ENCODE measurements around the gene NRDC.

The NRDC gene

GRCh38 chr1:51912881-51913280 is 34.4 kb upstream of the NRDC start:
- no peak overlapping the region for H3K27ac ChIP-seq (ENCODE audit: low read length)
- no peaks in the 10 kb centered on the region for H3K9me3 ChIP-seq (ENCODE audit: control insufficient read depth in 2 of 2, low read length in 2 of 2)
- peaks cover 10 to 16% of the 10 kb centered on the region in 2 donors for H3K27me3 ChIP-seq (ENCODE audit: control insufficient read depth in 1 of 2, insufficient read depth in 2 of 2, low read length in 2 of 2)
- no peaks in the 10 kb centered on the region for H3K36me3 ChIP-seq (ENCODE audit: control insufficient read depth in 2 of 2, insufficient read depth in 2 of 2, low read length in 2 of 2)
- no peak overlapping the region for H3K9ac ChIP-seq (ENCODE audit: low read length in 2 of 2)
- H3K4me1 ChIP-seq (ENCODE audit: control insufficient read depth, insufficient read depth, low read length): no peaks in the 10 kb centered on the region
- no peak overlapping the region for H3K4me3 ChIP-seq (ENCODE audit: low read length in 2 of 2)

GRCh38 chr1:51910221-51911000 is 31.9 kb upstream of the NRDC start:
- H3K4me1 ChIP-seq (ENCODE audit: control insufficient read depth, insufficient read depth, low read length): no peaks in the 10 kb centered on the region
- H3K27ac ChIP-seq (ENCODE audit: low read length): no peak overlapping the region
- H3K9me3 ChIP-seq (ENCODE audit: control insufficient read depth in 2 of 2, low read length in 2 of 2): no peaks in the 10 kb centered on the region
- no peaks in the 10 kb centered on the region for H3K36me3 ChIP-seq (ENCODE audit: control insufficient read depth in 2 of 2, insufficient read depth in 2 of 2, low read length in 2 of 2)
- H3K27me3 ChIP-seq (ENCODE audit: control insufficient read depth in 1 of 2, insufficient read depth in 2 of 2, low read length in 2 of 2): peaks cover 18 to 25% of the 10 kb centered on the region in 2 donors
- H3K4me3 ChIP-seq (ENCODE audit: low read length in 2 of 2): no peak overlapping the region
- no peak overlapping the region for H3K9ac ChIP-seq (ENCODE audit: low read length in 2 of 2)

GRCh38 chr1:51908499-51908898 is 30.0 kb upstream of the NRDC start:
- H3K9ac ChIP-seq (ENCODE audit: low read length in 2 of 2): no peak overlapping the region
- no peaks in the 10 kb centered on the region for H3K9me3 ChIP-seq (ENCODE audit: control insufficient read depth in 2 of 2, low read length in 2 of 2)
- H3K27me3 ChIP-seq (ENCODE audit: control insufficient read depth in 1 of 2, insufficient read depth in 2 of 2, low read length in 2 of 2): peaks cover 18 to 26% of the 10 kb centered on the region in 2 donors
- H3K36me3 ChIP-seq (ENCODE audit: control insufficient read depth in 2 of 2, insufficient read depth in 2 of 2, low read length in 2 of 2): no peaks in the 10 kb centered on the region
- H3K4me1 ChIP-seq (ENCODE audit: control insufficient read depth, insufficient read depth, low read length): no peaks in the 10 kb centered on the region
- no peak overlapping the region for H3K4me3 ChIP-seq (ENCODE audit: low read length in 2 of 2)
- no peak overlapping the region for H3K27ac ChIP-seq (ENCODE audit: low read length)

- no peak overlapping the region for H3K9ac ChIP-seq (ENCODE audit: low read length in 2 of 2)
- no peaks in the 10 kb centered on the region for H3K36me3 ChIP-seq (ENCODE audit: control insufficient read depth in 2 of 2, insufficient read depth in 2 of 2, low read length in 2 of 2)
- no peaks in the 10 kb centered on the region for H3K9me3 ChIP-seq (ENCODE audit: control insufficient read depth in 2 of 2, low read length in 2 of 2)
- H3K4me3 ChIP-seq (ENCODE audit: low read length in 2 of 2): no peak overlapping the region
- no peaks in the 10 kb centered on the region for H3K4me1 ChIP-seq (ENCODE audit: control insufficient read depth, insufficient read depth, low read length)
- H3K27ac ChIP-seq (ENCODE audit: low read length): no peak overlapping the region
- H3K27me3 ChIP-seq (ENCODE audit: control insufficient read depth in 1 of 2, insufficient read depth in 2 of 2, low read length in 2 of 2): peaks cover 24 to 26% of the 10 kb centered on the region in 2 donors
Measured at GRCh38 chr1:51907079-51907702, 28.7 kb upstream of the NRDC start.

GRCh38 chr1:51906306-51907078 is 28.0 kb upstream of the NRDC start:
- Histone ChIP-seq H3K27me3 (ENCODE audit: control insufficient read depth in 1 of 2, insufficient read depth in 2 of 2, low read length in 2 of 2) (peaks cover 23 to 26% of the 10 kb centered on the region in 2 donors), H3K9me3 (ENCODE audit: control insufficient read depth in 2 of 2, low read length in 2 of 2) (no peaks in the 10 kb centered on the region), H3K4me3 (ENCODE audit: low read length in 2 of 2) (no peak overlapping the region), H3K4me1 (ENCODE audit: control insufficient read depth, insufficient read depth, low read length) (no peaks in the 10 kb centered on the region), H3K36me3 (ENCODE audit: control insufficient read depth in 2 of 2, insufficient read depth in 2 of 2, low read length in 2 of 2) (no peaks in the 10 kb centered on the region), H3K27ac (ENCODE audit: low read length) (no peak overlapping the region), H3K9ac (ENCODE audit: low read length in 2 of 2) (no peak overlapping the region)

- Histone ChIP-seq H3K27me3 (ENCODE audit: control insufficient read depth in 1 of 2, insufficient read depth in 2 of 2, low read length in 2 of 2) (peaks cover 14 to 24% of the 10 kb centered on the region in 2 donors), H3K4me3 (ENCODE audit: low read length in 2 of 2) (no peak overlapping the region), H3K9me3 (ENCODE audit: control insufficient read depth in 2 of 2, low read length in 2 of 2) (no peaks in the 10 kb centered on the region), H3K36me3 (ENCODE audit: control insufficient read depth in 2 of 2, insufficient read depth in 2 of 2, low read length in 2 of 2) (no peaks in the 10 kb centered on the region), H3K4me1 (ENCODE audit: control insufficient read depth, insufficient read depth, low read length) (no peaks in the 10 kb centered on the region), H3K27ac (ENCODE audit: low read length) (no peak overlapping the region), H3K9ac (ENCODE audit: low read length in 2 of 2) (no peak overlapping the region)
Measured at GRCh38 chr1:51902456-51902855, 23.9 kb upstream of the NRDC start.

GRCh38 chr1:51901151-51901550 is 22.6 kb upstream of the NRDC start:
- Histone ChIP-seq H3K4me3 (ENCODE audit: low read length in 2 of 2) (no peak overlapping the region), H3K4me1 (ENCODE audit: control insufficient read depth, insufficient read depth, low read length) (no peaks in the 10 kb centered on the region), H3K36me3 (ENCODE audit: control insufficient read depth in 2 of 2, insufficient read depth in 2 of 2, low read length in 2 of 2) (no peaks in the 10 kb centered on the region), H3K27me3 (ENCODE audit: control insufficient read depth in 1 of 2, insufficient read depth in 2 of 2, low read length in 2 of 2) (peaks cover 11 to 23% of the 10 kb centered on the region in 2 donors), H3K9me3 (ENCODE audit: control insufficient read depth in 2 of 2, low read length in 2 of 2) (no peaks in the 10 kb centered on the region), H3K9ac (ENCODE audit: low read length in 2 of 2) (no peak overlapping the region), H3K27ac (ENCODE audit: low read length) (no peak overlapping the region)

GRCh38 chr1:51899022-51899421 is 20.5 kb upstream of the NRDC start:
- H3K27ac ChIP-seq (ENCODE audit: low read length): no peak overlapping the region
- peaks cover 7 to 23% of the 10 kb centered on the region in 2 donors for H3K27me3 ChIP-seq (ENCODE audit: control insufficient read depth in 1 of 2, insufficient read depth in 2 of 2, low read length in 2 of 2)
- no peak overlapping the region for H3K4me3 ChIP-seq (ENCODE audit: low read length in 2 of 2)
- H3K9me3 ChIP-seq (ENCODE audit: control insufficient read depth in 2 of 2, low read length in 2 of 2): no peaks in the 10 kb centered on the region
- H3K36me3 ChIP-seq (ENCODE audit: control insufficient read depth in 2 of 2, insufficient read depth in 2 of 2, low read length in 2 of 2): no peaks in the 10 kb centered on the region
- no peaks in the 10 kb centered on the region for H3K4me1 ChIP-seq (ENCODE audit: control insufficient read depth, insufficient read depth, low read length)
- H3K9ac ChIP-seq (ENCODE audit: low read length in 2 of 2): no peak overlapping the region

GRCh38 chr1:51898090-51898734 is 19.7 kb upstream of the NRDC start:
- H3K27me3 ChIP-seq (ENCODE audit: control insufficient read depth in 1 of 2, insufficient read depth in 2 of 2, low read length in 2 of 2): peaks cover 7 to 23% of the 10 kb centered on the region in 2 donors
- no peak overlapping the region for H3K4me3 ChIP-seq (ENCODE audit: low read length in 2 of 2)
- no peaks in the 10 kb centered on the region for H3K36me3 ChIP-seq (ENCODE audit: control insufficient read depth in 2 of 2, insufficient read depth in 2 of 2, low read length in 2 of 2)
- H3K27ac ChIP-seq (ENCODE audit: low read length): no peak overlapping the region
- no peaks in the 10 kb centered on the region for H3K4me1 ChIP-seq (ENCODE audit: control insufficient read depth, insufficient read depth, low read length)
- H3K9ac ChIP-seq (ENCODE audit: low read length in 2 of 2): no peak overlapping the region
- no peaks in the 10 kb centered on the region for H3K9me3 ChIP-seq (ENCODE audit: control insufficient read depth in 2 of 2, low read length in 2 of 2)

- Histone ChIP-seq H3K4me3 (ENCODE audit: low read length in 2 of 2) (no peak overlapping the region), H3K9ac (ENCODE audit: low read length in 2 of 2) (no peak overlapping the region), H3K4me1 (ENCODE audit: control insufficient read depth, insufficient read depth, low read length) (no peaks in the 10 kb centered on the region), H3K9me3 (ENCODE audit: control insufficient read depth in 2 of 2, low read length in 2 of 2) (no peaks in the 10 kb centered on the region), H3K36me3 (ENCODE audit: control insufficient read depth in 2 of 2, insufficient read depth in 2 of 2, low read length in 2 of 2) (no peaks in the 10 kb centered on the region), H3K27me3 (ENCODE audit: control insufficient read depth in 1 of 2, insufficient read depth in 2 of 2, low read length in 2 of 2) (peaks cover 7 to 21% of the 10 kb centered on the region in 2 donors), H3K27ac (ENCODE audit: low read length) (no peak overlapping the region)
Measured at GRCh38 chr1:51897699-51898031, 19.1 kb upstream of the NRDC start.

All from stomach smooth muscle (tissue), 2 donors.